ENCODE measurements around the gene DSC2.
"Not testable (repeated sequence)": the region's sequence is repeated elsewhere in the genome, so short reads cannot be mapped to it uniquely, and the experiment has no call there.

Gene DSC2

DNA sequence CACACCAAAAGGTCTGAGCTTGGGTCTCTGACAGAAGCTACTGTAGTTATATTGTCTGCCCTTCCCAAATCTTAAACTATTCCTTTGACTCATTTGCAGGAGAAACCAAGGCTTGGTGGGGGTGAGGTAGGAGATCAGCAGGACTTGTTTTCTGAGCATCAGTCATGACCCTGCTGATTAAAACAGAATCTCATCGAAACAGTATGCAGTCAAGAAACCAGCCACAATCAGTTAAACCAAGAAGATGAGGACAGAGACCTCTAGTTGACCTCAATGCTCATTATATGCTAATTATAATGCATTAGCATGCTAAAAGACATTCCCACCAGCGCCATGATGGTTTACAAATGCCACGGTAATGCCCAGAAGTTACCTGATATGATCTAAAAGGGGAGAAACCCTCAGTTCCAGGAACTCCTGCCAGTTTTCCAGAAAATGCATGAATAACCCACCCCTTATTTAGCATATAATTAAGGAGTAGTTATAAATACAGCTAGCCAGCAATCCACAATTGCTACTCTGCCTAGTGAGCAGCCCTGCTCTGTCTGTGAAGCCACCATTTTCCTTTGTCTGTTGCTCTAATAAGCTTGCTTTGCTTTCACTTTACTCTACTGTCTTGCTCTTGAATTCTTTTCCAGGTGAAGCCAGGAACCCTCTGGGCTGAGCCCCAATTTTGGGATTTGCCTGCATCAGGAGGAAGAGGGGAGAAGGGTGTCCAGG, 86.3 kb downstream of the DSC2 start:
- Histone ChIP-seq H3K4me3 (replicated peaks; ENCODE audit: insufficient read depth, low read length) (no peak overlapping the region), H3K27ac (replicated peaks) (no peak overlapping the region), H3K27me3 (ENCODE audit: insufficient read depth, poor library complexity, severe bottlenecking) (peaks cover 7% of the 10 kb centered on the region)
- no peak for DNase-seq (ENCODE audit: low read depth in 1 of 2, low spot score in 1 of 2)
- TF ChIP-seq POLR2AphosphoS5 (IDR thresholded peaks at IDR 0.05; ENCODE audit: low read depth), result no peak
- TF ChIP-seq SPI1 (IDR thresholded peaks at IDR 0.05; ENCODE audit: borderline replicate concordance, low read depth), result no peak
- TF ChIP-seq, protein P1, sequence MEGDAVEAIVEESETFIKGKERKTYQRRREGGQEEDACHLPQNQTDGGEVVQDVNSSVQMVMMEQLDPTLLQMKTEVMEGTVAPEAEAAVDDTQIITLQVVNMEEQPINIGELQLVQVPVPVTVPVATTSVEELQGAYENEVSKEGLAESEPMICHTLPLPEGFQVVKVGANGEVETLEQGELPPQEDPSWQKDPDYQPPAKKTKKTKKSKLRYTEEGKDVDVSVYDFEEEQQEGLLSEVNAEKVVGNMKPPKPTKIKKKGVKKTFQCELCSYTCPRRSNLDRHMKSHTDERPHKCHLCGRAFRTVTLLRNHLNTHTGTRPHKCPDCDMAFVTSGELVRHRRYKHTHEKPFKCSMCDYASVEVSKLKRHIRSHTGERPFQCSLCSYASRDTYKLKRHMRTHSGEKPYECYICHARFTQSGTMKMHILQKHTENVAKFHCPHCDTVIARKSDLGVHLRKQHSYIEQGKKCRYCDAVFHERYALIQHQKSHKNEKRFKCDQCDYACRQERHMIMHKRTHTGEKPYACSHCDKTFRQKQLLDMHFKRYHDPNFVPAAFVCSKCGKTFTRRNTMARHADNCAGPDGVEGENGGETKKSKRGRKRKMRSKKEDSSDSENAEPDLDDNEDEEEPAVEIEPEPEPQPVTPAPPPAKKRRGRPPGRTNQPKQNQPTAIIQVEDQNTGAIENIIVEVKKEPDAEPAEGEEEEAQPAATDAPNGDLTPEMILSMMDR (IDR thresholded peaks at IDR 0.05; ENCODE audit: insufficient read depth, low read length), result no peak
- TF ChIP-seq GABPA (IDR thresholded peaks at IDR 0.05; ENCODE audit: low read depth), result no peak
- TF ChIP-seq, protein P2, sequence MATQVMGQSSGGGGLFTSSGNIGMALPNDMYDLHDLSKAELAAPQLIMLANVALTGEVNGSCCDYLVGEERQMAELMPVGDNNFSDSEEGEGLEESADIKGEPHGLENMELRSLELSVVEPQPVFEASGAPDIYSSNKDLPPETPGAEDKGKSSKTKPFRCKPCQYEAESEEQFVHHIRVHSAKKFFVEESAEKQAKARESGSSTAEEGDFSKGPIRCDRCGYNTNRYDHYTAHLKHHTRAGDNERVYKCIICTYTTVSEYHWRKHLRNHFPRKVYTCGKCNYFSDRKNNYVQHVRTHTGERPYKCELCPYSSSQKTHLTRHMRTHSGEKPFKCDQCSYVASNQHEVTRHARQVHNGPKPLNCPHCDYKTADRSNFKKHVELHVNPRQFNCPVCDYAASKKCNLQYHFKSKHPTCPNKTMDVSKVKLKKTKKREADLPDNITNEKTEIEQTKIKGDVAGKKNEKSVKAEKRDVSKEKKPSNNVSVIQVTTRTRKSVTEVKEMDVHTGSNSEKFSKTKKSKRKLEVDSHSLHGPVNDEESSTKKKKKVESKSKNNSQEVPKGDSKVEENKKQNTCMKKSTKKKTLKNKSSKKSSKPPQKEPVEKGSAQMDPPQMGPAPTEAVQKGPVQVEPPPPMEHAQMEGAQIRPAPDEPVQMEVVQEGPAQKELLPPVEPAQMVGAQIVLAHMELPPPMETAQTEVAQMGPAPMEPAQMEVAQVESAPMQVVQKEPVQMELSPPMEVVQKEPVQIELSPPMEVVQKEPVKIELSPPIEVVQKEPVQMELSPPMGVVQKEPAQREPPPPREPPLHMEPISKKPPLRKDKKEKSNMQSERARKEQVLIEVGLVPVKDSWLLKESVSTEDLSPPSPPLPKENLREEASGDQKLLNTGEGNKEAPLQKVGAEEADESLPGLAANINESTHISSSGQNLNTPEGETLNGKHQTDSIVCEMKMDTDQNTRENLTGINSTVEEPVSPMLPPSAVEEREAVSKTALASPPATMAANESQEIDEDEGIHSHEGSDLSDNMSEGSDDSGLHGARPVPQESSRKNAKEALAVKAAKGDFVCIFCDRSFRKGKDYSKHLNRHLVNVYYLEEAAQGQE (IDR thresholded peaks at IDR 0.05; ENCODE audit: insufficient replicate concordance, low read depth), result no peak

DNA sequence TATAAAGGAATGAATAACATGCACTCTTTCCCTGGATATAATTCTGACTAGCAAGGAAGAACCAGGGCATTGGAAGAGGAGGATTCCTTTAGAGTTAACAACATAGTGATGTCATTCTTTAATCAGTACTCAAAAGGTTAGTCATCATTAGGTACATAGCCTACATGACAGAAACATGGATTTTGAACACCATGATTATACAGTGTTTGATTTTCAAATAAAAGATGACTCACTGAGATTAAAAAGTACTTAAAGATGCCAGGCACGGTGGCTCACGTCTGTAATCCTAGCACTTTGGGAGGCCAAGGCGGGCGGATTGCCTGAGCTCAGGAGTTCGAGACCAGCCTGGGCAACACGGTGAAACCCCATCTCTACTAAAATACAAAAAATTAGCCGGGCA, 90.8 kb downstream of the DSC2 start:
- DNase-seq (ENCODE audit: low read depth in 1 of 2, low spot score in 1 of 2), result not testable (repeated sequence)

DNA sequence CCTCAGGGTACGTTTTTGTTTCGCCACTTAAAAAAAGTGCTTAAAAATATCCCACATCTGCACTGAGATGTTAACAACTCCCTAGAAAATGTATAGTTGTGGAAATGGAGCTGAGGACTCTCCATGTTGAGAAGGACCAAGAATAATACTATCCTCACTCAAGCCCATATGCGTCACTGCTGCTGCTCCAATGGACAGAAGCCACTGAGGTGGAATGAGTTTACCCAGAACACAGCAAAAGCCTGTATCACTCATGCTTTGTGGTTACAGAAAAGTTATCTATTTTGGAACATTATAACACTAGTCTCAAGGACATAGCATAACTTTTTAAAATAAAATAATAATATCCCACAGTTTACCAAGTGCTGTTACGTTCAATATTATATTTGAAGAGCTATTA, 91.6 kb downstream of the DSC2 start:
- no peak overlapping the region for H3K4me3 ChIP-seq (replicated peaks; ENCODE audit: insufficient read depth, low read length)
- TF ChIP-seq GABPA (IDR thresholded peaks at IDR 0.05; ENCODE audit: low read depth) (no peak), POLR2AphosphoS5 (IDR thresholded peaks at IDR 0.05; ENCODE audit: low read depth) (no peak), SPI1 (IDR thresholded peaks at IDR 0.05; ENCODE audit: borderline replicate concordance, low read depth) (no peak)
- TF ChIP-seq, protein P1 (IDR thresholded peaks at IDR 0.05; ENCODE audit: insufficient read depth, low read length), result no peak
- TF ChIP-seq, protein P2 (IDR thresholded peaks at IDR 0.05; ENCODE audit: insufficient replicate concordance, low read depth), result no peak
- no peak overlapping the region for H3K27ac ChIP-seq (replicated peaks)
- H3K27me3 ChIP-seq (ENCODE audit: insufficient read depth, poor library complexity, severe bottlenecking), result peaks cover 3% of the 10 kb centered on the region
- no peak for DNase-seq (ENCODE audit: low read depth in 1 of 2, low spot score in 1 of 2)

More for the DNA sequence above, 90.8 kb downstream of the DSC2 start:
- H3K4me3 ChIP-seq (replicated peaks; ENCODE audit: insufficient read depth, low read length); H3K27ac ChIP-seq (replicated peaks); H3K27me3 ChIP-seq (ENCODE audit: insufficient read depth, poor library complexity, severe bottlenecking): not testable (repeated sequence)
